GM15510 (cell line): ENCODE results near the gene TAS2R39.

ENCODE experiments used
- POLR2A ChIP-seq: IDR thresholded peaks from 3 replicates; pipeline ENCODE4 v1.6.1; 2011; ENCODE audit warnings: borderline replicate concordance; ENCODE audit not compliant: insufficient read length; ENCODE audit errors: extremely low read depth

TAS2R39 gene

GRCh38 chr7:143214789-143215679, 31.8 kb downstream of the TAS2R39 start:
- TF ChIP-seq POLR2A: no peak

GRCh38 chr7:143216151-143216550, 32.9 kb downstream of the TAS2R39 start:
- no peak for TF ChIP-seq POLR2A

- no peak for TF ChIP-seq POLR2A
These were observed 33.5 kb downstream of the TAS2R39 start for GRCh38 chr7:143216686-143217085.

GRCh38 chr7:143217806-143218205, 34.6 kb downstream of the TAS2R39 start:
- TF ChIP-seq POLR2A: no peak

GRCh38 chr7:143221286-143221685, 38.1 kb downstream of the TAS2R39 start:
- TF ChIP-seq POLR2A: no peak

- no peak for TF ChIP-seq POLR2A
These were observed 38.5 kb downstream of the TAS2R39 start, which contains the start of gene TAS2R40 for GRCh38 chr7:143221737-143222136. TAS2R40 (plus strand) TSS chr7:143222037; CDS start chr7:143222079, 42 bp downstream.

- TF ChIP-seq POLR2A: no peak
These were observed 39.6 kb downstream of the TAS2R39 start for GRCh38 chr7:143222782-143223181.

GRCh38 chr7:143223784-143224183, 40.6 kb downstream of the TAS2R39 start:
- no peak for TF ChIP-seq POLR2A

GRCh38 chr7:143225047-143225446, 41.8 kb downstream of the TAS2R39 start:
- TF ChIP-seq POLR2A: no peak

- TF ChIP-seq POLR2A: no peak
These were observed 44.6 kb downstream of the TAS2R39 start for GRCh38 chr7:143227806-143228205.

GRCh38 chr7:143229054-143229790, 46.0 kb downstream of the TAS2R39 start:
- no peak for TF ChIP-seq POLR2A

- TF ChIP-seq POLR2A: no peak
These were observed 47.6 kb downstream of the TAS2R39 start for GRCh38 chr7:143230602-143231457.
